Mucosa of stomach (tissue), 1 donor: ENCODE measurements around the gene LSM3.
"Not testable (repeated sequence)": the region's sequence is repeated elsewhere in the genome, so short reads cannot be mapped to it uniquely, and the experiment has no call there.

ENCODE experiments used
- H3K27me3 ChIP-seq: one replicate; pipeline ENCODE4 v1.7.0; 2013; ENCODE audit warnings: mild to moderate bottlenecking, low read length; ENCODE audit not compliant: control insufficient read depth, insufficient read depth
- H3K36me3 ChIP-seq: one replicate; pipeline ENCODE4 v1.7.0; 2013; ENCODE audit warnings: low read length; ENCODE audit not compliant: control insufficient read depth, insufficient read depth
- H3K4me1 ChIP-seq: one replicate; pipeline ENCODE4 v1.7.0; 2013; ENCODE audit warnings: mild to moderate bottlenecking, low read length; ENCODE audit not compliant: control insufficient read depth, insufficient read depth
- H3K4me3 ChIP-seq: one replicate; pipeline ENCODE4 v1.7.0; 2013; ENCODE audit warnings: low read length
- H3K9ac ChIP-seq: one replicate; pipeline ENCODE4 v1.7.0; 2013; ENCODE audit warnings: mild to moderate bottlenecking, low read length, moderate library complexity
- H3K9me3 ChIP-seq: one replicate; pipeline ENCODE4 v1.7.0; 2013; ENCODE audit warnings: mild to moderate bottlenecking, low read length, moderate library complexity; ENCODE audit not compliant: control insufficient read depth
- donor health status: Pancreatic carcinoma.

The LSM3 gene

DNA sequence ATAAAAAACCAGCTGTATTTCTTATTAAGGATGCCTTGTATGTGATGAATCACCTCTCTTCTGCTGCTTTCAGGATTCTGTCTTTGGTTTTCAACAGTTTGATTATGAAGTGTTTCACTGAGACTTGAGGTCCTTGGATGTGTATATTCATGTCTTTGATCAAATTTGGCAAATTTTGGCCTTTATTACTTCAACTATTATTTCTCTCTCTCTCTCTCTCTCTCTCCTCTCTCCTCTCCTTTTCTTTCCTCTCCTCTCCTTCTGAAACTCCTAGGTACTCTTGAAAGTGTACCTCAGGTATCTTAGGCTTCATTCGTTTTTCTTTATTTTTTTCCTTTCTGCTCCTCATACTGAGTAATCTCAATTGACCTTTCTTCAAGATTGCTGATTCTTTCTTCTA lies 43.3 kb downstream of the LSM3 start:
- no peaks in the 10 kb centered on the region for H3K36me3 ChIP-seq
- H3K9me3 ChIP-seq: no peaks in the 10 kb centered on the region
- H3K9ac ChIP-seq: no peak overlapping the region
- H3K27me3 ChIP-seq: no peaks in the 10 kb centered on the region
- H3K4me1 ChIP-seq: peaks cover 15% of the 10 kb centered on the region
- no peak overlapping the region for H3K4me3 ChIP-seq

DNA sequence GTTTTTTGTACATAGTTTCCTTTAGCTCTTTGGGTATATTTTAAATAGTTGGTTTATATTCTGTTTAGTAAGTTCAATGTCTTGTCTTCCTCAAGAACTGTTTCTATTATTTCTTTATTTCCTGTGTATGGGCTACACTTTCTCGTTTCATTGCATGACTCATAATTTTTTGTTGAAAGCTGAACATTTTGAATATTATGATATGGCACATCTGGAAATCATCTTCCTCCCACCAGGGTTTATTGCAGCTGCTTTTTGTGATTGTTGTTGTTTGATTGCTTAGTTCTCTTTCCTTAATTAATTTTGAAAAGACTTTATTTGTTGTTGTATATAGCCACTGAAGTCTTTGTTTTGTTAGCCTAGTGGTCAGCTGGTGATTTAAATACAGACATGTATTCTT lies 43.8 kb downstream of the LSM3 start:
- Histone ChIP-seq H3K9me3 (no peaks in the 10 kb centered on the region), H3K9ac (no peak overlapping the region), H3K4me1 (peaks cover 15% of the 10 kb centered on the region), H3K4me3 (no peak overlapping the region), H3K27me3 (no peaks in the 10 kb centered on the region), H3K36me3 (no peaks in the 10 kb centered on the region)

DNA sequence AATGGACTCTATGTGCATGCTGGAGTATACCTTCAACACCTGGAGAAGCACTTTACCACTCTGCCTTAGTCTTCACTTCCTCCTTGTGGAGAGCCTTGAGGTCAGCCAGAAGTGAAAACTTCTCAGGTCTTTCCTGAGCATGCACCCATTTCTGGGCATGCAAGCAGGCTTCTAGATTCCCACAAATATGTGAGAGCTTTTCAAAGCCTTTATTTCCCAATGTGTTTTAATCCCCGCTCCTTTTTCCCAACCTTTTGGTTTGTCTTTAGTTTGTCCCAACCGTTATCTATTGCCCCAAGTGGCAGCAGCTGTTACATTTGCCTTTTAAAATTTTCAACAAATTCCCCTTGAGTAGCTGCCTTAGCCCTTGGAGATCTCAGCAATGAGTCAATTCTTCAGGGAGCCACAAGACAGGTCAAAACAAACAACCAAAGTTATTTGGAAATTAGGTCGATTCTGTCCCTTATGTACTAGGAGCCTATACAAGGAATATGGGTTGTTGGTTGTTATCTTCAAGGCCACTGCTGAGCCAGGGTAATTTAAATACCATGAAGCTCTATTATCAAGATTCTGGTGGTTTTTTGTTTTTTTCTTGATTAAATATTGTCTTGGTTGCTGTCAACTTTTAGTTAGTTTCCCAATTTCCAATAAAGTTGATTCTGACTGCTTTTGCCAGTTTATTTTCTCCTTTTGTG lies 44.4 kb downstream of the LSM3 start:
- Histone ChIP-seq H3K27me3 (no peaks in the 10 kb centered on the region), H3K4me1 (peaks cover 15% of the 10 kb centered on the region), H3K9ac (no peak overlapping the region), H3K9me3 (no peaks in the 10 kb centered on the region), H3K36me3 (no peaks in the 10 kb centered on the region), H3K4me3 (no peak overlapping the region)

DNA sequence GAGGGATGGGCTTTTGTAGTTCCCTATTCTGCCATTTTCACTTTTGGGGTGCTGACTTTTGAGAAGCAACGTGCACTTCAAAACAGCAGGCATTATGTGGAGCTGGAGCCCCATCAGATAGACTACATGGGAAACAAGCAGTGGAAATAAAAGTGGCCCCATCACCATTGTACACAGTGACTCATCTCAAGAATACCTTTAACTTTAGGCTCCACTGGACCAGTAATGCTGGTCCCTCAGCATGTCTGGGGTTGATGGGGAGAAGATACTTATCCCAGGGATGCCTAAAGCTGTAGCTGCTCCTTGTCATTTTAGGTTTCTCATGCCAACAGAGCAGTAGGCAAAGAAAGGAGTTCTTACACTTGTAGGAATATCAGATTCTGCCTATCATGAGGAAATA lies 45.0 kb downstream of the LSM3 start:
- no peak overlapping the region for H3K9ac ChIP-seq
- H3K4me1 ChIP-seq: peaks cover 15% of the 10 kb centered on the region
- no peaks in the 10 kb centered on the region for H3K9me3 ChIP-seq
- H3K4me3 ChIP-seq: no peak overlapping the region
- no peaks in the 10 kb centered on the region for H3K27me3 ChIP-seq
- H3K36me3 ChIP-seq: no peaks in the 10 kb centered on the region

DNA sequence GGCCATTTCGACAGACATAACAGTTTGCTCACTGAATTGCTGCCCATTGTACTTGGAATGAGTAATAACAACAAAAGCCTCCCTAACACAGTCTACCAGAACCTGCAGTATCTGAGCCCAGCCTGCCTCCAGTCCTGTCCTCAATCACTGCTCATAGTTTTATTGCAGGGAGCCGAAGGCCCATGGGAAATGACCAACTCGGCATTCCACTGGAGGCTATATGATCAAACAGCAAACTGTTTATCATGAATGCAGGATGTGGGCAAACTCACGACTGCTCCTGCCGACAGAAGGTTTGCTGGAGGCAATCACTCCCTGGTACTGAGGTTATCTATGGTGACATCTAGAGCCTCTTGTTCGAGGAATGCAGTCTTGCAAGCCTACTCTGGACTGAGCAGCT lies 46.3 kb downstream of the LSM3 start:
- Histone ChIP-seq H3K4me1 (peaks cover 15% of the 10 kb centered on the region), H3K4me3 (no peak overlapping the region), H3K36me3 (no peaks in the 10 kb centered on the region), H3K9me3 (no peaks in the 10 kb centered on the region), H3K9ac (no peak overlapping the region), H3K27me3 (no peaks in the 10 kb centered on the region)

DNA sequence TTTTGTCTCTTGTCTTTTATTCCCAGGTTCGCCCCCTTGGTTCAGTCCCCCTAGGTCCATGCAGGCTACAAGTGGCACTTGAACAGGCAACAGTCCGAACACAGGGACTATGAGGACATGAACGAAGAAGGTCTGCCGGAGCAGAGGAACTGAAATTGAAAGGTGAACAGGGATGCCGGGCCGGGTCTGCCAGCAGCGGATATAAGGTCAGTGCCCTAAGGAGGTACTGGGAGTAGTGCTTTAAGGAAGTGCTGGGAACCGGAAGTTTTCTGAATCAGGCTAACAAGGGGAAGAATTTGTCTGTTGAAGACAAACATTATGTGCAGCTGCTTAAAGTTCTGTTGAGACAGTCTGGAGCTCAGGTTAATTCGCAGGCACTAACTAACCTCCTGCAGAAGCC lies 46.8 kb downstream of the LSM3 start:
- Histone ChIP-seq H3K27me3 (no peaks in the 10 kb centered on the region), H3K4me3 (no peak overlapping the region), H3K4me1 (peaks cover 15% of the 10 kb centered on the region), H3K9ac (no peak overlapping the region), H3K36me3 (no peaks in the 10 kb centered on the region), H3K9me3 (no peaks in the 10 kb centered on the region)

DNA sequence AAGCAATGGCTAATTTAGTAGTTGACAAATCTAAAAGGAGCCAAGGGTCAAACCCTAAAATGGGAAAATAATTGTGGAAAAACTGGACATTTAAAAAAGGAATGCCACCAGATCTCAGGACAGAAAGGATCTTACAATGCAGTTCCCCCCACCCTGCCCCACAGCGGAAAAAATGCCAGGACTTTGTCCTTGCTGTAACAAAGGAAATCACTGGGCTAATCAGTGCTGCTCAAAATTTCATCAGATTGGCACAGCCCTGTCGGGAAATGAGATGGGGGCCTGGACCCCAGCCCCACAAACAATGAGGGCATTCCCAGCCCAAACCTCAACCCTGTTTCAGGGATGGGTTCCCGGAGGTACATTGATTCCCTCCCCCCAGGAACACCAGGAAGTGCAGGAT lies 47.7 kb downstream of the LSM3 start:
- not testable (repeated sequence) for H3K27me3 ChIP-seq, H3K9ac ChIP-seq, H3K36me3 ChIP-seq, H3K4me3 ChIP-seq, H3K9me3 ChIP-seq
- peaks cover 15% of the 10 kb centered on the region for H3K4me1 ChIP-seq

DNA sequence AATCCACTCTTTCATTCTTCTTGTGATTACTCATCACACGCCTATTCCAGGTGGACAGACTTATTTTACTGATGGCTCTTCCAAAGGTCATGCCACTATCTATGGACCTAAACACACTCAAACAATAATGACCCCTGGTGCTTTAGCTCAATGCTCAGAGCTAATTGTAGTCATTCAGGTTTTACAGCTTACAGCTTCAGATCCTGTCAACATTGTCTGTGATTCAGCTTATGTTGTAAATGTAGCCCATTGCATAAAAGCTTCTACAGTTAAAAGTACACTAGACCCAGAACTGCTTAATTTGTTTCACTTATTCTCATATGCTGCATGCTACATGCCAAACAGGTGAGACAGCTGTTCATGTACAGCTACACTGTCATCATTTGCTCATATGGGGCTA lies 49.2 kb downstream of the LSM3 start:
- Histone ChIP-seq H3K4me3 (no peak overlapping the region), H3K9me3 (no peaks in the 10 kb centered on the region), H3K4me1 (peaks cover 15% of the 10 kb centered on the region), H3K9ac (no peak overlapping the region), H3K27me3 (no peaks in the 10 kb centered on the region), H3K36me3 (no peaks in the 10 kb centered on the region)

DNA sequence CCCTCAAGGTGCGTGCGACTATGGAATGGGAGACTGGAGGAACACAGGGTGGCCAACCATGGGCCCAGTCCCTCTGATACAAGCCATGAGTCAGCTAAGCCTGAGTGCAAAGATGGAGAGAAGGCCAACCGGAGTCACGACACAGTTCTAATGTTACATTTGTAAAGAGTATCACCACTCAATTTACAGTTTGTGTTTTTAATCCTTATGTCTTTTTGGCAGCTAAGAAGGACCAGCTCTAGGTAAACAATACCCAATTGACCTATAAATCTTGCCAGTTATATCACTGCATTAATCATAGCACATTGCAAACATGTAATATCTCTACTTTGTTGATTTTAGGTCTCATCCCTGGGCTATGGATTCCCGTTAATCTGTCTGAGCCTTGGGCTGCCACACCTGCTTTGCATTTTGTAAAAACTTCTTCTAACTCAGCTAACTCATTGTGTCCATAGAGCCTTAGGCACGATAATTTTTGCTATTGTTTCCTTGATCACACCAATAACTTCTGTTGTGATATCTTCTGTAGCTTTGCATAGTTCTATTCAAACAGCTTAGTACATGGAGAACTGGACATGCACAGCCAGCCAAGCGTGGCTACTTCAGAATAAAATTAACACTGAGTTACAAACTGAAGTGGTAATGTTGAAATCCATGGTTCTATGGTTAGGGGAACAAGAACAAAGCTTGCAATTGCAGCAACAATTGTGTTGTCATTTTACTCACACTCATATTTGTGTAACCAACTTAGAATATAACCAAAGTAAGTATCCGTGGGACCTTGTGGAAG lies 50.3 kb downstream of the LSM3 start:
- Histone ChIP-seq H3K4me1 (peaks cover 19% of the 10 kb centered on the region), H3K9ac (no peak overlapping the region), H3K4me3 (no peak overlapping the region), H3K9me3 (no peaks in the 10 kb centered on the region), H3K36me3 (no peaks in the 10 kb centered on the region), H3K27me3 (no peaks in the 10 kb centered on the region)

DNA sequence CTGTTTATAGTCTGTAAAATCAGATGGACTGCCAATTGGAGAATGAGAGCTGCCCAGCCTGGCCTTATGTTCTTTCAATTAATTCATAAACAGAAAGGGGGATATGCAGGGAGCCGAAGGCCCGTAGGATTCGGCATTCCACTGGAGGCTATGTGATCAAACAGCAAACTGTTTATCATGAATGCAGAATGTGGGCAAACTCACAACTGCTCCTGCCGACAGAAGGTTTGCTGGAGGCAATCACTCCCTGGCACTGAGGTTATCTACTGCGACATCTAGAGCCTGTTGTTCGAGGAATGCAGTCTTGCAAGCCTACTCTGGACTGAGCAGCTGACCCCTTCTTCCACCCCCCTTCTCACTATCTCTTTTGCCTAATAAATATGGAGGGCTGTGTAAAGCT lies 51.1 kb downstream of the LSM3 start:
- peaks cover 28% of the 10 kb centered on the region for H3K4me1 ChIP-seq
- not testable (repeated sequence) for H3K36me3 ChIP-seq, H3K27me3 ChIP-seq, H3K4me3 ChIP-seq, H3K9me3 ChIP-seq, H3K9ac ChIP-seq

DNA sequence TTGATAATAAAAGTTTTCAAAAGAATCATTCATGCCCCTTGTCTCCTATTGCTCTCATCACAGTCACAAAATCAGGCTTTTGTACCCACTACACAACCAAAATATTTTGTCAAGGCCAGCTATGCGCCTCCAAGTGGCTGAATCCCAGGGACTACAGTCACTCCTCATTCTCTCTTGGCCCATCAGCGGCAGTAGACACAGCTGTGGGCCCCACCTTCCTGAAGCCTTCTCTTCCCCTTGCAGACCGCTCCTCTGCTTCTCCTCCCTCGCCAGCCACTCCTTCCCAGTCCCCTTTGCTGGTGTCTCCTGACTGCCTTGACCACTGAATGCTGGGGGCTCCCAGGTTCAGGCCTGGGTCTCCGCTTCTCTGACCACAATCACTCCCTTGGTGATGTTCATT lies 52.1 kb downstream of the LSM3 start:
- Histone ChIP-seq H3K36me3 (no peaks in the 10 kb centered on the region), H3K27me3 (no peaks in the 10 kb centered on the region), H3K9me3 (no peaks in the 10 kb centered on the region), H3K9ac (no peak overlapping the region), H3K4me3 (no peak overlapping the region), H3K4me1 (peaks cover 32% of the 10 kb centered on the region)

DNA sequence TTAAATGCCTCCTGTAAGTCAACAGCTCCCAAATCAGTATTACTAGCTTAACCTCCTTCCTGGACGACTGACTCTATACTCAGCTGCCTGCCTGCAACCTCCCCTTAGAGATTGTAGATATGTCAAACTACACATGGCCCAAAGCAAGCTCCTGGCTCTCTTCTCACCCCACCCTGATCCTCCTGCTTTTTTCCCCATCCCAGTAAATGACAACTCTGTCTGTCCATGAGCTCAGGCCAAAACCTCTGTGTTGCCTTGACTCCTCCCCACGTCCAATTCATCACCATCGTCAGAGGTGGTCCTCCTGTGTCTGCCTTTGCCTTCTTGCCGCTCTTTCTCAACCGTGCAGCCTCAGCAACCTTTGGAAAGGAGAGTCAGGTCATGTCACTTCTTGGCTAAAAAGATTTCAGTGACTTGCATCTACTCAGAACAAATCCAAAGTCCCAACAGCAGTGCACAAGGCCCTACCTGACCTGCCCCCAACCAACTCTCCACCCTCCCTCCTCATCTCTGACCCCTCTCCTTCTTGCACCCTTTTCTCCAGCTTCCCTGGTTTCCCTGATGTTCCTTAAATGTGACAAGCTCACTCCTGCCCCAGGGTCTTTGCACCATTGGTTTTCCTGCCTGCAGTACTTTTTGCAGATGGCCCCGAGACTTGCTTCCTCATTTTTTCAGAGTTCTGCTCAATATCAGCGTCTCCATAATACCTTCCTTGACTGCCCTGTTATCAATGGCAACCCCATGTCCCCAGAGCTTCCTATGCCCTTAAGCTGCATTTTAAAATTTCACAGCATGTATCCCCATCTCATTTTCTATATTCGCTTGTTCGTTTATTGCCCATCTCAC lies 52.8 kb downstream of the LSM3 start:
- H3K9ac ChIP-seq: no peak overlapping the region
- H3K4me3 ChIP-seq: no peak overlapping the region
- H3K4me1 ChIP-seq: peaks cover 29% of the 10 kb centered on the region
- H3K27me3 ChIP-seq: no peaks in the 10 kb centered on the region
- no peaks in the 10 kb centered on the region for H3K9me3 ChIP-seq
- no peaks in the 10 kb centered on the region for H3K36me3 ChIP-seq
